ENCODE data around the gene SZT2.
"Not testable (repeated sequence)": the region's sequence is repeated elsewhere in the genome, so short reads cannot be mapped to it uniquely, and the experiment has no call there.

Gene SZT2

DNA sequence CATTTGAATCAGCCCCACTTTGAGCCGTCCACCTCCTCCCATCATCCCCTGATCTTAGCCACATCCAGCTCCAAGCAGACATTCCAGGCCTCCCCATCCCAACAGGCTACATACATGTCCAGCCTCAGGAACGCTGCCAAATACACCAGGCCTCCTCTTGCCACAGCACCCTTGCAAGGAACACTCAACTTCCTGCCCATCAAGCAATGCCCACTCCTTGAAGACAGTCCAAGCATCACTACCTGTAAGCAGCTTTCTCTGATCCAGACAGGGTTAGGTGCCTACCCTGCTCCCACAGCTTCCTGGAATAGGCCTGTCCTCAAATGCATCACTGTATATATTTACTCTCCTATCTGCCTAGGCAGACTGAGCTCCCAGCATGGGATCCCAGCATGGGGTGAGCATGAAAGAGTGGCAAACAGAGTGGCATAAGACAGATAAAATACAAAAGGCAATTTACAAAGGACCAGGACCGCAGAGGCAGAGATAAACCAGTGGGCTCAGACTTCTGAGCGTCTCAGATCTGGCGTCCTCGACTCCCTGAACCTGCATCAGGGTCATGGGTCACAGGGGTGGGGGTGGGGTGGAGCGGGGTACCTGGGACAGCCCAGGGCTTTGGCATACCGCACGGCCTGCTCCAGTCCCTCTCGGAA is 63.2 kb downstream of the SZT2 start:
- H3K27ac ChIP-seq (ENCODE audit: insufficient read depth, low read depth, low read length, poor library complexity, severe bottlenecking), result peak overlapping the region; percentile 60
- peaks cover 16% of the 10 kb centered on the region for H3K36me3 ChIP-seq (ENCODE audit: control insufficient read depth, insufficient read depth, low read length)
- peak overlapping the region; percentile 46 for H3K4me3 ChIP-seq (ENCODE audit: insufficient read depth, low read depth, low read length)
- 22 to 26% methylated on average over 10 of the region's 10 CpGs for WGBS, 2 experiments
- no peaks in the 10 kb centered on the region for H3K9me3 ChIP-seq (ENCODE audit: control insufficient read depth, low read length)
- H3K4me1 ChIP-seq (ENCODE audit: control insufficient read depth, insufficient read depth, low read length), result peaks cover 16% of the 10 kb centered on the region
- no peaks in the 10 kb centered on the region for H3K27me3 ChIP-seq (ENCODE audit: control insufficient read depth, insufficient read depth, low read length, poor library complexity, severe bottlenecking)

DNA sequence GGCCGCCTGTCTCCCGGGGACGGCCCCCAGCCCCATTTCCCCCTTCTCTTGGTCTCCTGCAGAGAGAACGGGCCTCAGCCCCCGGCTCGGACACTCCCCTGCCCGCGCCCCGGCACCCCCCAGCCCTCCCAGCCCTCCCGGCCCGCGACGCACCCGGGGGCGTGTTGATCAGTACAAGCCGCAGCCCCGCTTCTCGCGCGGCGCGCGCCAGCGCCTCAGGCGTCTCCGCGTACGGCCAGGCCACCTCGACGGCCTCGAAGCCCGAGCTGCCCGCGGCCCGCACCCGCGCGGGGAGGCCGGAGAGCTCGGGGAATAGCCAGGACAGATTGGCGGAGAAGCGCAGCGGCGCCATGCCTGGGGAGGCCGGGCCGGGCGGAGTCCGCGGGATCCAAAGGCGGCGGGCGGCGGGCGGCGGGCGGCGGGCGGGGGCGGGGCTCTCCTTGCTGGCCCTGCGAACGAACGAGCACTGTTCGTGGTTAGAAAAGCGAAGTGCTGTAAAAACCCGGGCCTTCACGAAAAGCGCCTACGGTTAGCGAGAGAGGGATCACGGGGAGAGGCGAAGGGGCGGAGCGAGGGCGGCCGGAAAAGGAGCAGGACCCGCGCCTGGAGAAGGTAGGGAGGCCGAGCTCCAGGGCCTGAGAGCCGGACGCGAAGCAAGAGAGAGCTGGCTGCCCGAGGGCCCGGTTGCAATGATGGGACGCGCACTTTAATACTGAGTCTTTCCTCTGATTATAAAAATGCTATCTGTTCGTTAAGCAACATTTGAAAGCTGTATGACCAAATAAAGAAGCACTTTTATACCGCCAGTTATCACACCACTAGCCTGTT is 64.0 kb downstream of the SZT2 start, which contains the start of gene HYI:
Gene HYI (minus strand): TSS at position 490 of the 828 bp plus-strand sequence. CDS start 138 bp downstream, at position 352.
- Histone ChIP-seq H3K36me3 (ENCODE audit: control insufficient read depth, insufficient read depth, low read length) (peaks cover 12% of the 10 kb centered on the region), H3K4me3 (ENCODE audit: insufficient read depth, low read depth, low read length) (peak within 1 kb of the TSS; percentile 46), H3K9me3 (ENCODE audit: control insufficient read depth, low read length) (no peaks in the 10 kb centered on the region), H3K4me1 (ENCODE audit: control insufficient read depth, insufficient read depth, low read length) (peaks cover 16% of the 10 kb centered on the region), H3K27ac (ENCODE audit: insufficient read depth, low read depth, low read length, poor library complexity, severe bottlenecking) (peak within 1 kb of the TSS; percentile 60), H3K27me3 (ENCODE audit: control insufficient read depth, insufficient read depth, low read length, poor library complexity, severe bottlenecking) (no peaks in the 10 kb centered on the region)
- WGBS, 2 experiments, result 2% methylated on average over 87 of the region's 87 CpGs

DNA sequence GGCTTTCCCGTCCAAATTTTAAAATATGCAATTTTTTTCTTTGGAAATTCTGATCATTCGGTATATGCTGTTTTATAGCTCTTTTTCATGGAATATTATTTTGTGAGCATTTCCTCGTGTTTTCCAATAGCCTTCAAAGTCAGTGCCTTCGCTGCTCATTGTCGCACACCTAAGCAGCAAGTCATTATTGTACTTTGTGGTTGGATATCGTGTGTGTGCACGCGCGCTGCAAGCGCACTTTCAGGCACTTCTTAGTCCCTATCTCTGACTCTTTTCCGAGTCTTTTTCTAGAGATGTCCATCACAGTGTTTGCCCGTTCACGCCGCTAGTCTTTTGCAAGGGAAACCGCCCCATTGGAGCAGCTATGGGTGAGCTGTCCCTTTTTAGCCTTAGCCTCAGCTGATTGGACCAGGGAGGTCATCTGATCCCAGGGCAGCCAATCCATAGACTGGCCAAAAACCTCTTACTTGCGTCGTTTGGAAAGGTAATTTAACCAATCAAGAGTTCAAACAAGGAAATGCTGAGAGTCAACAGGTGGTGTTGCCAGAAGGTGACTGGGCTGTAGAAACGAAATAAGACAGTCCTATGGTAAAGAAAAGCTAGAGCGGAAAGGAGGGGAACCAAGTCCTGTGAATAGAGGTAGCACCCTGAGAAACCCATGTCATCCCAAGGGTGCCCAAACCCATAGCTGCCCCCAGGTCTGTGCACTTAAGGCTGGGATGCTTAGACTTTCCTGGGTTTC is 64.7 kb downstream of the SZT2 start:
- Histone ChIP-seq H3K36me3 (ENCODE audit: control insufficient read depth, insufficient read depth, low read length) (peaks cover 10% of the 10 kb centered on the region), H3K4me1 (ENCODE audit: control insufficient read depth, insufficient read depth, low read length) (peaks cover 16% of the 10 kb centered on the region), H3K27ac (ENCODE audit: insufficient read depth, low read depth, low read length, poor library complexity, severe bottlenecking) (no peak overlapping the region), H3K4me3 (ENCODE audit: insufficient read depth, low read depth, low read length) (peak overlapping the region; percentile 46), H3K27me3 (ENCODE audit: control insufficient read depth, insufficient read depth, low read length, poor library complexity, severe bottlenecking) (no peaks in the 10 kb centered on the region), H3K9me3 (ENCODE audit: control insufficient read depth, low read length) (no peaks in the 10 kb centered on the region)
- WGBS, 2 experiments, result 72 to 77% methylated on average over 19 of the region's 19 CpGs

- 91 to 97% methylated on average over 7 of the region's 7 CpGs for WGBS, 2 experiments
- Histone ChIP-seq H3K4me1 (ENCODE audit: control insufficient read depth, insufficient read depth, low read length) (peaks cover 16% of the 10 kb centered on the region), H3K27ac (ENCODE audit: insufficient read depth, low read depth, low read length, poor library complexity, severe bottlenecking) (no peak overlapping the region), H3K36me3 (ENCODE audit: control insufficient read depth, insufficient read depth, low read length) (peaks cover 10% of the 10 kb centered on the region), H3K9me3 (ENCODE audit: control insufficient read depth, low read length) (no peaks in the 10 kb centered on the region), H3K27me3 (ENCODE audit: control insufficient read depth, insufficient read depth, low read length, poor library complexity, severe bottlenecking) (no peaks in the 10 kb centered on the region), H3K4me3 (ENCODE audit: insufficient read depth, low read depth, low read length) (no peak overlapping the region)
Observed at GRCh38 chr1:43455213-43455889, 65.7 kb downstream of the SZT2 start.

DNA sequence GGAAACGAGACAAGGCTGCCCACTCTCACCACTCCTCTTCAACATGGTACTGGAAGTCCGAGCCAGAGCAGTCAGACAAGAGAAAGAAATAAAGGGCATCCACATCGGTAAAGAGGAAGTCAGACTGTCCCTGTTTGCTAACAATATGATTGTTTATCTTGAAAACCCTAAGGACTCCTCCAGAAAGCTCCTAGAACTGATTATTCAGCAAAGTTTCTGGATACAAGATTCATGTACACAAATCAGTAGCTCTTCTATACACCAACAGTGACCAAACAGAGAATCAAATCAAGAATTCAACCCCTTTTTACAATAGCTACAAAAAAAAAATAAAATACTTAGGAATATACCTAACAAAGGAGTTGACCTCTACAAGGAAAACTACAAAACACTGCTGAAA is 68.7 kb downstream of the SZT2 start:
- H3K36me3 ChIP-seq (ENCODE audit: control insufficient read depth, insufficient read depth, low read length); H3K4me1 ChIP-seq (ENCODE audit: control insufficient read depth, insufficient read depth, low read length); H3K27ac ChIP-seq (ENCODE audit: insufficient read depth, low read depth, low read length, poor library complexity, severe bottlenecking); H3K4me3 ChIP-seq (ENCODE audit: insufficient read depth, low read depth, low read length); H3K9me3 ChIP-seq (ENCODE audit: control insufficient read depth, low read length); H3K27me3 ChIP-seq (ENCODE audit: control insufficient read depth, insufficient read depth, low read length, poor library complexity, severe bottlenecking): not testable (repeated sequence)
- WGBS, 2 experiments, result 90 to 94% methylated on average over 3 of the region's 3 CpGs

DNA sequence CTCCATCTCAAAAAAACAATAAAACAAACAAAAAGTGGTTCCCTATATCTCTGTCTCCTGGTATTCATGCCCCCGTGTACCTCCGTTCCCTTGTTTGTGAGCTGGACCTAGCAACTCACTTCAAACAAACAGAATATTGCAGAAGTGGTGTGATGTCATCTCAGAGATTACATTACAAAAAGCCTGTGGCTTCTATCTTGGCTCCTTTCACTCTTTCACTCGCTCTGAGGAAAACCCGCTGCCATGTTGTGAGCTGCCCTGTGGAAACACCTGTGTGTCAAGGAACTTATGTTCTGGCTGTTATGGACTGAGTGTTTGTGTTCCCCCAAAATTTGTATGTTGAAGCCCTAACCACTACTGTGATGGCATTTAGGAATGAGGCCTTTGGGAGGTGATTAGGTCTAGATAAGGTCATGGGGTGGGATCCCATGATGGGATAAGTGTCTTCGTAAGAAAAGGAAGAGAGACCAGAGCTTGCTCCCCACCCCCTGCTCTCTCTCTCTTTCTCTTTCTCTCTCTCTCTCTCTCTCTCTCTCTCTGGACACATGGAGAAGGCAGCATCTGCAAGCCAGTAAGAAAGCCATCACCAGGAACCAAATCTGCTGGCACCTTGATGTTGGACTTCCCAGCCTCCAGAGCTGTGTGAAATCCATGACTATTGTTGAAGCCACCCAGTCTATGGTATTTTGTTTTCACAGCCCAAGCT is 71.4 kb downstream of the SZT2 start:
- no peak overlapping the region for H3K4me3 ChIP-seq (ENCODE audit: insufficient read depth, low read depth, low read length)
- H3K27ac ChIP-seq (ENCODE audit: insufficient read depth, low read depth, low read length, poor library complexity, severe bottlenecking), result no peak overlapping the region
- no peaks in the 10 kb centered on the region for H3K9me3 ChIP-seq (ENCODE audit: control insufficient read depth, low read length)
- H3K4me1 ChIP-seq (ENCODE audit: control insufficient read depth, insufficient read depth, low read length), result no peaks in the 10 kb centered on the region
- H3K27me3 ChIP-seq (ENCODE audit: control insufficient read depth, insufficient read depth, low read length, poor library complexity, severe bottlenecking), result no peaks in the 10 kb centered on the region
- WGBS, 2 experiments, result 98% methylated on average over 5 of the region's 5 CpGs
- H3K36me3 ChIP-seq (ENCODE audit: control insufficient read depth, insufficient read depth, low read length), result no peaks in the 10 kb centered on the region

DNA sequence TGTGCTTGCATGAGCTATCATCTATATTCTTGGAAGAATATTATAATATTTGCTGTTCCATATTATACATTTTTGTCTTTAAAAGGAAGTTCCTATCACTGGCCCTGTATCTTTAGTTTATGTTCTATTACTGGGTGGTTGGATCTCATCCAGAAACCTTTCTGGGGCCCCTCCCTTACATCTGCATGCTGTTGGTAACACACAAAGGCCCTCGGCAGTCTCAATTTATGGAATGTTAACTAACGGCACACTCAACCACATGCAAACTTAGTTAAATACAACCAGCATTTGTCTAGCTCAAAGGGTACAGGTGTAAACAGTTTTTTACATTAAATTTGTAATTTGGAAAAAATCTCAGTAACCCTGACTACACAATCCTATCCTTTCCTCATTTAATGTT is 73.8 kb downstream of the SZT2 start:
- no peaks in the 10 kb centered on the region for H3K27me3 ChIP-seq (ENCODE audit: control insufficient read depth, insufficient read depth, low read length, poor library complexity, severe bottlenecking)
- H3K4me3 ChIP-seq (ENCODE audit: insufficient read depth, low read depth, low read length), result no peak overlapping the region
- no peaks in the 10 kb centered on the region for H3K36me3 ChIP-seq (ENCODE audit: control insufficient read depth, insufficient read depth, low read length)
- no peaks in the 10 kb centered on the region for H3K4me1 ChIP-seq (ENCODE audit: control insufficient read depth, insufficient read depth, low read length)
- no peak overlapping the region for H3K27ac ChIP-seq (ENCODE audit: insufficient read depth, low read depth, low read length, poor library complexity, severe bottlenecking)
- no peaks in the 10 kb centered on the region for H3K9me3 ChIP-seq (ENCODE audit: control insufficient read depth, low read length)
- 93 to 94% methylated on average over 2 of the region's 2 CpGs for WGBS, 2 experiments

DNA sequence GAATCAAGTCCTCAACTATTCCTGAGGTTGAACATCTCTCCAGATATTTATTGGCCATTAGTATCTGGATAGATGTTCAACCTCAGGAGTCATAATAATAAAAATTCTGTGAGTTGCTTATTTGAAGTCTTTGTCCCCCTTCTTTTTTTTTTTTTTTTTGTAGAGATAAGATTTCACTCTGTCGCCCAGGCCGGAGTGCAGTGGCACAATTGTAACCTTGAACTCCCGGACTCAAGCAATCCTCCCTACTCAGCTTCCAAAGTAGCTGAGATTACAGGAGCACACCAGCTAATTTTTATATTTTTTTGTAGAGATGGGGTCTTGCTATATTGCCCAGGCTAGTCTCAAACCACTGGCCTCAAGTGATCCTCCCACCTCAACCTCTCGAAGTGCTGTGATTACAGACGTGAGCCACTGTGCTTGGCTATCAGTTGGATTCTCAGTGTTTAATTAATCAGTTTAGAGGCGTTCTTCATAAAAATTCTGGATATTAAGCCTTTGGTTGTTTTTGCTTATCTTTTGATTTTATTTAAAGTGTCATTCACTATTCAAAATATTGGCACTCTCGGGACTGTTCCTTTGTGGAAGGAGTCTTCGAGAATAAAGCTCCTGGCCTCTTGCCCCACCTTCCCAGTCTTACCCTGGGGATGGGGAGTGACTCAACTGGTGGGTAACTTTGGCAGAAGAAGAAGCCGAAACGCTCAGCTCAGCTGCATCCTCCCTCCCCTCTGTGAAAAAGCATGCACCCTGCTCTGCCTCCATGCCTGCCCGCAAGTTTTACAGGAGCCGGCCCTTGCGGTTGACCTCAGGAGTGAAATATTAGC is 75.2 kb downstream of the SZT2 start:
- no peak overlapping the region for H3K27ac ChIP-seq (ENCODE audit: insufficient read depth, low read depth, low read length, poor library complexity, severe bottlenecking)

DNA sequence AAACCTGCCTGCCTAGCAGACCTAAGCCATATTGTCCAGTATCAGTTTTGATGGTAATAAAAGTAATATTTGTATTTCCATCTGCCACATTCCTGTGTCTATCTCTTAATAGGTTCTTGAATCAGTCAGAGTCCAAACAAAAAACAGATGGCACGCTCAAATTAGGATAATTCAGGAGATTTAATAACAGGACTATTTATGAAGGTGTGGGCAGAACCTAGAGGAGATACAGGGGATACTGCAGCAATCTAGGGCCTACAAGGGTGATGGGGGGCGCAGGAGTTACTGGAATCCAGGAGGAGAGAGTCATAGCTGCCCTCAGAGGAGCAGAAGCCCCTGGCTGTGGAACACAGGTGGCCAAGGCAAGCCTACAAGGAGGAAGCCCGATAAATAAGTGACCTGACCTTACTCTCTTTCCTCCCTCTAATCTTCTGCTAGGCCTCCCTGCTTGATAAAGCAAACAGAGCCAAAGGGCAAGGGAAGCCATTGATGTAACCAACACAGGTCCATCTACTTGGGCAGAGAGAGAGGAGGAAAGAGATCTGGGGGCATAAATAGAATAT is 75.9 kb downstream of the SZT2 start:
- no peaks in the 10 kb centered on the region for H3K4me1 ChIP-seq (ENCODE audit: control insufficient read depth, insufficient read depth, low read length)
- H3K27ac ChIP-seq (ENCODE audit: insufficient read depth, low read depth, low read length, poor library complexity, severe bottlenecking), result no peak overlapping the region
- 86 to 88% methylated on average over 3 of the region's 3 CpGs for WGBS, 2 experiments
- H3K36me3 ChIP-seq (ENCODE audit: control insufficient read depth, insufficient read depth, low read length), result no peaks in the 10 kb centered on the region
- H3K9me3 ChIP-seq (ENCODE audit: control insufficient read depth, low read length), result no peaks in the 10 kb centered on the region
- H3K27me3 ChIP-seq (ENCODE audit: control insufficient read depth, insufficient read depth, low read length, poor library complexity, severe bottlenecking), result no peaks in the 10 kb centered on the region
- no peak overlapping the region for H3K4me3 ChIP-seq (ENCODE audit: insufficient read depth, low read depth, low read length)

More for the DNA sequence above, 75.2 kb downstream of the SZT2 start:
- H3K9me3 ChIP-seq (ENCODE audit: control insufficient read depth, low read length), result no peaks in the 10 kb centered on the region
- 89 to 93% methylated on average over 13 of the region's 13 CpGs for WGBS, 2 experiments
- H3K4me1 ChIP-seq (ENCODE audit: control insufficient read depth, insufficient read depth, low read length), result no peaks in the 10 kb centered on the region
- H3K27me3 ChIP-seq (ENCODE audit: control insufficient read depth, insufficient read depth, low read length, poor library complexity, severe bottlenecking), result no peaks in the 10 kb centered on the region
- H3K36me3 ChIP-seq (ENCODE audit: control insufficient read depth, insufficient read depth, low read length), result no peaks in the 10 kb centered on the region
- H3K4me3 ChIP-seq (ENCODE audit: insufficient read depth, low read depth, low read length), result no peak overlapping the region
